Nephron (organoid): Measurements from ENCODE around the gene PSMA7.
"Not testable (repeated sequence)": the region's sequence is repeated elsewhere in the genome, so short reads cannot be mapped to it uniquely, and the experiment has no call there.

ENCODE experiments used
- H3K27ac Mint-ChIP-seq, 3 experiments: 2 replicates each; pipeline ENCODE4 v1.8.0; 2020; ENCODE audit warnings: mixed read lengths in 3 of 3, mild to moderate bottlenecking in 2 of 3, moderate library complexity in 1 of 3
- H3K27me3 Mint-ChIP-seq: 2 replicates; pipeline ENCODE4 v1.8.0; 2021; ENCODE audit warnings: low read depth, mild to moderate bottlenecking, moderate library complexity, mixed read lengths
- H3K36me3 Mint-ChIP-seq: 2 replicates; pipeline ENCODE4 v1.8.0; 2020; ENCODE audit warnings: low read depth, mixed read lengths
- H3K4me1 Mint-ChIP-seq: 2 replicates; pipeline ENCODE4 v1.8.0; 2020; ENCODE audit warnings: mixed read lengths
- H3K4me3 Mint-ChIP-seq, 3 experiments: 2 replicates each; pipeline ENCODE4 v1.8.0; 2020; ENCODE audit warnings: mild to moderate bottlenecking in 3 of 3, mixed read lengths in 3 of 3, moderate library complexity in 2 of 3
- H3K9me3 Mint-ChIP-seq: 2 replicates; pipeline ENCODE4 v1.8.0; 2020; ENCODE audit warnings: mixed read lengths
- CTCF ChIP-seq, 3 experiments: fragments of 200-600 bp; sonication (generic); IDR thresholded peaks; one replicate each; pipeline ENCODE4 v1.5.0; 2021; ENCODE audit warnings: antibody characterized with exemption in 3 of 3; ENCODE audit not compliant: unreplicated experiment in 3 of 3

PSMA7 gene

GRCh38 chr20:62116558-62117361 lies 26.4 kb downstream of the PSMA7 start:
- peaks cover 15% of the 10 kb centered on the region for H3K4me1 Mint-ChIP-seq
- no peaks in the 10 kb centered on the region for H3K36me3 Mint-ChIP-seq
- no peak overlapping the region for H3K4me3 Mint-ChIP-seq
- H3K27ac Mint-ChIP-seq, result no peak overlapping the region
- peaks cover 43% of the 10 kb centered on the region for H3K27me3 Mint-ChIP-seq
- no peaks in the 10 kb centered on the region for H3K9me3 Mint-ChIP-seq
- TF ChIP-seq CTCF (IDR thresholded peaks at IDR 0.05; ENCODE audit: unreplicated experiment in 3 of 3), result no peak

GRCh38 chr20:62115800-62116407 lies 27.3 kb downstream of the PSMA7 start:
- not testable (repeated sequence) for H3K36me3 Mint-ChIP-seq, H3K4me3 Mint-ChIP-seq, H3K27ac Mint-ChIP-seq, H3K9me3 Mint-ChIP-seq
- Mint-ChIP-seq H3K27me3 (peaks cover 43% of the 10 kb centered on the region), H3K4me1 (peaks cover 11% of the 10 kb centered on the region)

GRCh38 chr20:62114894-62115293 lies 28.3 kb downstream of the PSMA7 start:
- H3K27ac Mint-ChIP-seq, result no peak overlapping the region
- H3K4me1 Mint-ChIP-seq, result peaks cover 5% of the 10 kb centered on the region
- no peak overlapping the region for H3K4me3 Mint-ChIP-seq
- peaks cover 46% of the 10 kb centered on the region for H3K27me3 Mint-ChIP-seq
- no peak for TF ChIP-seq CTCF (IDR thresholded peaks at IDR 0.05; ENCODE audit: unreplicated experiment in 3 of 3)
- H3K9me3 Mint-ChIP-seq, result peaks cover 7% of the 10 kb centered on the region
- peaks cover 3% of the 10 kb centered on the region for H3K36me3 Mint-ChIP-seq

GRCh38 chr20:62112368-62112767 lies 30.8 kb downstream of the PSMA7 start:
- Mint-ChIP-seq H3K9me3 (peaks cover 27% of the 10 kb centered on the region), H3K27me3 (peaks cover 42% of the 10 kb centered on the region), H3K4me1 (no peaks in the 10 kb centered on the region), H3K4me3 (no peak overlapping the region), H3K27ac (no peak overlapping the region), H3K36me3 (peaks cover 12% of the 10 kb centered on the region)
- TF ChIP-seq CTCF (IDR thresholded peaks at IDR 0.05; ENCODE audit: unreplicated experiment in 3 of 3), result no peak

- Mint-ChIP-seq H3K27me3 (peaks cover 31% of the 10 kb centered on the region), H3K36me3 (peaks cover 12% of the 10 kb centered on the region), H3K27ac (no peak overlapping the region), H3K4me1 (no peaks in the 10 kb centered on the region), H3K4me3 (no peak overlapping the region), H3K9me3 (peaks cover 27% of the 10 kb centered on the region)
- no peak for TF ChIP-seq CTCF (IDR thresholded peaks at IDR 0.05; ENCODE audit: unreplicated experiment in 3 of 3)
Observed at GRCh38 chr20:62111148-62111547, 32.0 kb downstream of the PSMA7 start.

GRCh38 chr20:62105592-62105991 lies 37.6 kb downstream of the PSMA7 start:
- TF ChIP-seq CTCF (IDR thresholded peaks at IDR 0.05; ENCODE audit: unreplicated experiment in 3 of 3), result no peak
- peaks cover 22% of the 10 kb centered on the region for H3K27me3 Mint-ChIP-seq
- peaks cover 12% of the 10 kb centered on the region for H3K36me3 Mint-ChIP-seq
- peaks cover 4% of the 10 kb centered on the region for H3K4me1 Mint-ChIP-seq
- H3K4me3 Mint-ChIP-seq, result no peak overlapping the region
- H3K27ac Mint-ChIP-seq, result no peak overlapping the region
- H3K9me3 Mint-ChIP-seq, result peaks cover 35% of the 10 kb centered on the region
